Activated naive CD4-positive, alpha-beta T cell treated with anti-CD3 and anti-CD28 coated beads, Interleukin-2, amount 50 U/mL, for 16 hours (primary cell): ENCODE results near the gene LRP2.
A peak's percentile ranks its signal among the peaks of the same experiment; 100 is the strongest.
"Not testable (repeated sequence)": the region's sequence is repeated elsewhere in the genome, so short reads cannot be mapped to it uniquely, and the experiment has no call there.

Experiments used
- DNase-seq: peaks from one replicate; pipeline ENCODE4 v3.0.0-alpha.2; 2020

The LRP2 gene

DNA sequence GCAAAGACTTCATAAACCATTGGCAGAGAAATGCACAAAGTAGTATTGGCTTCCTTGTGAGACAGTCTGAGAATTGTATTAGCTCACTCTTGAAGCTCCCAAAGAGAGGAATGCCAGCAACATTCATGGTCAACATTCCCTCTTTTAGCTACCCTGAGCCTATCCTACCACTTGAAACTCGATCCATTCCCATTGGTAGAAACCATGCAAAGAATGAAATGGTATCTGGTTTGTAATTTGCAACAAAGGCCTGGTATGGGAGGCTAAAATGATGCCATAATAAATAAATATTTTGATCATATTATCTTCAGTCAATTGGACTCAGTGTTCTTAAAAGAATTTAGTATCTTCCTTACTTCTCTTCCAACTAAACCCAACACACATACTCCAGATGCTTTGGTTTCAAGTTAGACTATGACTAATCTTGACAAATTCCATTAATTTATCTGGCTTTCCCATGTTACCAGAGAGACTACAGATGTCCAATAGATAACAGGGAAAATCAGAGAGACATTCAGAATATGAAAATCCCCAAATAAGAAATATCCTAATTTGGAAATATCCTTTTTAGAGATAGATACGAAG, 190.1 kb downstream of the LRP2 start:
- no peak for DNase-seq

DNA sequence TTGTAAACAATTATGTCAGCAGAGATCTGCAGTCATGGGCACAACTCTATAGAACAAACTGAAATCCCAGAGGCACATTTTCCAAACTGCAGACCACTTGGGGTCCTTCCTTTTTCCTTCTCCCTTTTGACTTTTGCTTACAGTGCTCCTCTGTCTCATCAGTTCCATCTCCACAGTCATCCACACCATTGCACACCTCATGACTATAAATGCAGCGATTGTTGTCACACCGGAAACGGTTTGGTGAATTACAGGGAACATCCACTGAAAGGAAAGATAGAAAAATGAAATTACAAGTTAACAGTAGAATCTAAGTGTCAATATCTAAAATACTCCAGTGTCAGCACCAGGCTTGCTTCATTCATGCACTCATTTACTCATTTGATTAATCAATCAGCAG, 196.5 kb downstream of the LRP2 start:
- DNase-seq = no peak

DNA sequence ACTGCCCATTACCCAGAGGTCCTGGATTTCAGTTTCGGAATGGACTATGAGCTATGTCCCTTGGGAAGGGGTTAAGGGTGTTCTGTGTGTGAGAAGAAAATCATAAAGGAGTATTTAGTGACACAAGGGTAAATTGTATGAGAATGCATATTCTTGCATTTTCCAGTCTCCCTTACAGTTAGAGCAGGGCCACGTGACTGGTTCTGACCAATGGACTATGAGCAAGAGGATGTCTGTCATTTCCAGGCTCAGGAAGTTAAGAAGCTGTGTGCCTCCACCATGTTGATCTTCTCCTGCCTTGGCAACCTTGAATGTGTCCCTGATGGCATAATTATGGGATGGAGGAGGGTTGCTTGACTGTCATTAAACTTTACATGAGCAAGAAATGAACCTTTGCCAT, 198.0 kb downstream of the LRP2 start:
- DNase-seq = no peak

DNA sequence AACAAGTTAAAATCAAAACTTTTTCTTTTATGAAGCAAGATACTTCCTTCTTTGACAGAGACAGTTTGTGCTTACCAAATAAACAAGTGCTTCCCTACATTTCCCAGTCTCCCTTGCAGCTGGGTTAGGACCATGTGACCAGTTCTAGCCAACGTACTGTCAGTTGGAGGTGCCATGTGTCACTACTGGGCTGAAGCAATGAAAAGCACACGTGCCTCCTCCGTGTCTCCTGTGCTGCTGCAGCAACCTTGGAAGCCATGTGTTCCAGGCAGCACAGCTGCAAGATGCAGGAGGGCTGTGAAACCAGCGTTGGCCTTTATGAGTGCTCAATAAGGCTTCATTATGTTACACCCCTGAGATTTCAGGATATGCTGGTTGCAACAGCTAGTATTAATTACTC, 199.7 kb downstream of the LRP2 start:
- DNase-seq = no peak

DNA sequence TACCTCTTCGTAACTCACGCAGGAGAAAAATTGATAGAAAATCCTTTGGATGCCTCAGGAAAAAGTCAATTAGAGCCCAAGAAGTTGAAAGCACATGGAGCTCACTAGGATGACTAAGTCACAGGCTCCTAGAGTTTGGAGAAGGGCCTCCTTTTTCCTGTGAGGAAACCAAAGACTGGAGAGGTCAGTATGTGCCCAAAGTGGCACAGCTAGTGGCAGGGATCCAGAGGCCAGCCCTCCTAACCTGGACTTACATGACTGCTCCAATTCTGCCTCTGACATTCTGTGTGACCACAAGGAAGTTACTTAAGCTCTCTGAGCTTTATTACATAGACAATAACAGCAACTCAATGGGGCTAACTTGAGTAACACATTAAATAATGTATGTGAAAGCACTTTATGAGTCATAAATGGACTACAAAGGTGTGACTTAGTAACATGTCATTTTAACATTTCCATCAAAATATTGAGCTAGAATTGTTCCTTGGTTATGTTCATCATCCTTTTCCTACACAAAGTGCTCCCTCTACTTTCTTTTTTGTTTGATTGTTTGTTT, 201.3 kb downstream of the LRP2 start:
- no peak for DNase-seq

DNA sequence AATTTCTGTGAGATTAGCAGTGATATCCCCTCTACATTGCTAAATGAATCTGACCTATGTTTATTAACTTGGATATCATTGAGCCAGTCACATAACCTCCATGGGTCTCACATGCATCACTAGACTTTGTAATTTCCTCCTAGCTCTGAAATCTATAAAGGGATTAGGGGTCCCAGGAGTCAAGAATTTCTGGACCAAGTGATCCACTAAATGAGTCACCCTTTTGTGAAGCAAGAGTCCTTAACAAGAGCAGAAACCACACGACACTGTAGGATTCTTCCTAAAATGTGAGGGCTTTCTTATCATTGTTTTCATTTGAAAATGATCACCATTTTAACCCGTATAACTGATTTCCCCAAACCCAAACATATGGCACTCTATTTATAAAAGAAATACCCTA, 202.6 kb downstream of the LRP2 start:
- no peak for DNase-seq

DNA sequence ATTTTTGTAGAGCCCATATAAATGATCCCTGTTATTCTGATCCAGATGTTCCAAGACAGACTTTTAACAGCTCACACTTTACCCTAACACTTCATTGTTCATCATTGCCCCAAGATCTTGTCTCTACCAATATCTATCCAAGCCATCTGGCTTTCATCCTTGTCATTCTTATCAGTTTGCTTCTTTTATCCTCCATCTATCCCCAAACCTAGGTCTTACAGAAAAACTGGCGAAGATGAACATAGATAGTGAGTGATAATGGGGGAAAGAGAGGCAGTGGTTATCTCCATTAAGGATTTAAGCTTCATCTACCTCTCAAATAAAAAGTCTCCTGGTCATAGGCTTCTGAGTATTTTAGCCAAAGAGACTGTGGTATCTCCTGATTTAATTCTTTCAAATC, 203.5 kb downstream of the LRP2 start:
- no peak for DNase-seq

DNA sequence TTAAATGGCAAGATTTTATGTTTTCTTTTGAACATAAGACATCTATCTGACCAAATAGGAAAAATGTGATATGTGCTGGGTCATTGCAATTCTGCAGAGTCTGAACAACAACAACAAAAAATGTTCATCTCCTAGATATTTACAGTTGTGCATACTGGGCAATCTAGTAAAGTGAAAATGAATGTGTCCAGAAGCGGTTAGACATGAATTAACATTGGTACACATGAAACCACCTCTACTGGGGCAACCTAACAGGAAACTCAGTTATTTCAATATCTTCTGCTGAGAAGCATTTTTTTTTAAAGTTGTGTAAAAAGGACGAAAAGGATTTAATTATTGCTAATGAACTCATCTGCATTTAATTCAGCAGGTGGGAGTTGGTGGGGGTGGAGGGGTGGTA, 216.1 kb downstream of the LRP2 start:
- DNase-seq = no peak

DNA sequence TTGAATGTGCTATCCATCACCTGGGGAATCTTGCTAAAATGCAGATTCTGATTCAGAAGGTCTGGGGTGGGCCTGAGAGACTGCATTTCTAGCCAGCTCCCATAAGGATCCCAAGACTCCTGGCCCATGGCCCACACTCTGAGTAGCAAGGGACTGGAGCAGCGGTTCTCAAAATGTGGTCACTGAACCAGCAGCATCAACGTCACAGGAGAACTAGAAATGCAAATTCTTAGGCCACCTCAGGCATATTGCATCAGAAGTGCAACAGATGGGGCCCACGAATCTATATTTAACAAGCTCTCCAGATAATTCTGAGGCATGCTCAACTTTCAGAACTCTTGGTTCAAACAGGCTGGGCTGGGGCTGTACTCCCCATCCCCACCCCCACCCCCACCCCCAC, 218.3 kb downstream of the LRP2 start:
- no peak for DNase-seq

DNA sequence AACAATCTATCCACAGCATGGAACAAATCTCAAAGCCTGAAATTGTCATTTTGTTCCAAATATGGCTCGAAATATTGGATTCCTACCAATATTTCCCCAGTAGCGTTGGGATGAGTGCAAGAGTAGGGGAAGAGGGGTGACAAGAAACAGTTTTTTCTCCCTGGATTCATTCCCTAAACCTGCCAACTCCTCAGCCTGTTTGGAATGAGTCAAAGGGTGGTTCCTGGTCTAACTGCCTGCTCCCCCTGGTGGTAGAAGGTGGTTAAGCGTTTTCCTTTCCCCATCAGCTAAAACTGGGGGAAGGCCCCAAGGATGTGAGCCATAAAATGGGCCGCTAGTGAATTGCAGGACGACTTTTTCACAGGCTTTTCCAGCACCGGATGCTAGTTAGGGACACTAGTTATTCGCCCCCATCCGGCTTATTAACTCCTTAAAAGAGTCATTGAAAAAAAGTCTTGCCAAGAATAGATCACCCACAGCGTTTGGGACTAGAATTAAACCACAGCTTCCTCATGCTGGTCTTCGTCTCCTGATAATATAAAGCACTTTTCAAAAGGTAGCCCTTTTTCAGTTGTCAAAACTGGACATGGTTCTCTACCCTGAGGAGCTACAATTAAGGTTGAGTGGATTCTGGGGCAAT, 220.5 kb downstream of the LRP2 start:
- DNase-seq = peak; percentile 52

DNA sequence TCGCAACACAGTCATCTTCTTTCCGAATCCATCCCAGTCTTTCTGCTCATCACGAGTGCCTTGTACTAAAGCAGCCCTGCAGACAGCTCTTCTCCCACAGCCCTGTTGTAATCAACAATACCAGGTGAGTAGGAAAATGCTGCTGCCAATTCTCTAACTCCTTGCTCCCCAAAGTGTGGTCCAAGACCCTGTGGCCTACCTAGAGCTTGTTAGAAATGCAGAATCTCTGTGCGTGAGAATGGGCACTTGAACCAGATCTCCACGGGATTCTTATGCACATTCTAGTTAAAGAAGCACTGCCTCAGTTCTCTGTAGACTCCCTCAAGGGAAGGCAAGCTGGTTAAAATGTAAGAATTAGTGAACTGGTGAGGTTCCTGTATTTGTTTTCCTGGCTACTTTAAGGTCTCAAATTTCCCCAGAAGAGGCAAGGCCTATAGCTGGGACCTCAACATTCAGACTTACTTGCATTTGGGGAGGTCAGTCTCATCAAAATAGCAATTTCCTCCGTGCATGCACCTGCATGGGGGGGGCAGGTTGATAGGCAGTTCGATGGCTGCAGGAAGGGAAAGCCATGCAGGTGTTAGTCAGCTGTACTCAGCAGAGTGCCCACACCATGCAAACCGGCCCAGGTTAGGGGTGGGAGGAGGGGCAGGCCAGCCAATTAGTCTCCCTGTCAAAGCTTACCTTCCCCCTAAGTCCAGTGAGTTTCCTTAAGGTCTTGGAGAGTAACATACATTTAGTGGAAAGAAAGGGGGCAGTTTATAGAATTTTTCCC, 222.2 kb downstream of the LRP2 start:
- DNase-seq = no peak

DNA sequence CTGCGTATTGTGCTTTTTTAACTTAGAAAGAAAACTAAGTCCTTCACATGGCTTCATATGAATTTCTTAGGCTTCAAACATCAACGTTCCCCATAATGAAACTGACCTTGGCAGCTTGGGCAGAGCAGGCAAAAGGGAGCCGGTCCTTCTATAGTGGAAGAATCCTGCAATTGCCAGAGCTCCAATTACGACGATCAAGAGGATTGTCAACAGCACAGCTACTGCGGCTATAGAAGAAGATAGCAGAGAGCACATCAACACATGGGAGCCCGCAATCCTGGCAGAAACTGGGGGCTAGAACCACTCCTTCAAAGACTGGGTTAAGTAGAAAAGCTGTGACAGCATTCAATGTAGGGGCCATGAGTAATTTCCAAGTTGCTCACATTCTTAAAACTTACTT, 223.2 kb downstream of the LRP2 start:
- no peak for DNase-seq

DNA sequence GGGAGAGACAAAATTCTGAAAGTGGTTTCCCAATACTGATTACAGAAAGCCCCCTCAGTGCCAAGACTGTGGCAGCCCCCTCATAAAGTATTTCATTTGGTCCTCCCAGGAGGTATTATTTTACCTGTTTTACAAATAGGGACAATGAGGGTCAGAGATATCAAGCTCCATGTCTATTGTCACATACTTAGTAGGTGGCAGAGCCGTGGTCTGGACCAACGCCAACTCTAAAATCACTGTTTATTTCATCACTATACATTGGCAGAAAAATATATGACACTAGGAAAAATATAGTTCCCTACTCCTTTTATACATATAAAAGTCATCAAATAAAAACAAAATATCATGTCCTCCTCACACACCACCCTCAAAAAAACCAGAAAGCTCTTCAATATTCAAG, 224.4 kb downstream of the LRP2 start:
- DNase-seq = no peak

DNA sequence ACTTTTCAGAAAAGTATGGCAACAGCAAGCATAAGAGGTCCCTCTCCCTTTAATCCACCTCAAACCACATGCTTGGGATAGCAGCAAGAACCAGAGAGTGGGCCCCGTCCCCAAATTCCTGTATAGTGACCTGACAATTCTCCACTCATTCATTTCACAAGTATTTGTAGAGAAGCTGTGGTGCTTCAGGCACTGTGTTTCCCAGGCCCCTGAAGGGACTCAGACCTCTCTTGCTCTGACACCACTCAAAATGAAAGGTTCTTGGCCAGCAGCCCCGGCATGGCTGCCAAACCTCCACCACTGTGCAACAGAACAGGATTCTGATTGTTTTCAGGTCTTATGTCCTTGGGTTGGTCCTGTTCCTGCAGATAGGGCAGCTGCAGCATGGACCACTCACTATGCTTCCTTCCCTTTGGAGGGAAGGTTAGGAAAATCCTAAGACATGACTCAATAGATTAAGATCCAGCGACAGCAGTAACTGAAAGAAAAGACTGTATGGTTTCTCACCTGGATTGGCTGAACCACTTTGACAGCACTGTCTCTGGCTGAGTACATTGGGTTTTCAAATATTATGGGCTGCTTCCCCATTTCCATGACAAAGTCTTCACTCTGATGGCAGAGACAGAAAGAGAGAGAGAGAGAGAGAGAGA, 225.3 kb downstream of the LRP2 start:
- no peak for DNase-seq

DNA sequence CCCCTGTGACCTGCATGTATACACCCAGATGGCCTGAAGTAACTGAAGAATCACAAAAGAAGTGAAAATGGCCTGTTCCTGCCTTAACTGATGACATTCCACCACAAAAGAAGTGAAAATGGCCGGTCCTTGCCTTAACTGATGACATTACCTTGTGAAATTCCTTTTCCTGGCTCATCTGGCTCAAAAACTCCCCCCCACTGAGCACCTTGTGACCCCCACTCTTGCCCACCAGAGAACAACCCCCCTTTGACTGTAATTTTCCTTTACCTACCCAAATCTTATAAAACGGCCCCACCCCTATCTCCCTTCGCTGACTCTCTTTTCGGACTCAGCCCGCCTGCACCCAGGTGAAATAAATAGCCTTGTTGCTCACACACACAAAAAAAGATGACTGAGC, 225.9 kb downstream of the LRP2 start:
- DNase-seq = not testable (repeated sequence)

DNA sequence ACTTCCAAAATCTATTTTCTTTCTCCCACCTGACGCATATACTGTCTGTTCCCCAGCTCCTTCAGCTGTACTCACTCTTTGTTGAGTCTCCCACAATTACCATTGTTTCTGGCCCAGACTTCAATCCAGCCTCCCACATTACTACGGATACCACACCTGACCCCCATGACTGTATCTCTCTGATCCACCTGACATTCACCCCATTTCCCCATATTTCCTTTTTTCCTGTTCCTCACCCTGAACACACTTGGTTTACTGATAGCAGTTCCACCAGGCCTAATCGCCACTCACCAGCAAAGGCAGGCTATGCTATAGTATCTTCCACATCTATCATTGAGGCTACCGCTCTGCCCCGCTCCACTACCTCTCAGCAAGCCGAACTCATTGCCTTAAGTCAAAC, 228.1 kb downstream of the LRP2 start:
- not testable (repeated sequence) for DNase-seq

DNA sequence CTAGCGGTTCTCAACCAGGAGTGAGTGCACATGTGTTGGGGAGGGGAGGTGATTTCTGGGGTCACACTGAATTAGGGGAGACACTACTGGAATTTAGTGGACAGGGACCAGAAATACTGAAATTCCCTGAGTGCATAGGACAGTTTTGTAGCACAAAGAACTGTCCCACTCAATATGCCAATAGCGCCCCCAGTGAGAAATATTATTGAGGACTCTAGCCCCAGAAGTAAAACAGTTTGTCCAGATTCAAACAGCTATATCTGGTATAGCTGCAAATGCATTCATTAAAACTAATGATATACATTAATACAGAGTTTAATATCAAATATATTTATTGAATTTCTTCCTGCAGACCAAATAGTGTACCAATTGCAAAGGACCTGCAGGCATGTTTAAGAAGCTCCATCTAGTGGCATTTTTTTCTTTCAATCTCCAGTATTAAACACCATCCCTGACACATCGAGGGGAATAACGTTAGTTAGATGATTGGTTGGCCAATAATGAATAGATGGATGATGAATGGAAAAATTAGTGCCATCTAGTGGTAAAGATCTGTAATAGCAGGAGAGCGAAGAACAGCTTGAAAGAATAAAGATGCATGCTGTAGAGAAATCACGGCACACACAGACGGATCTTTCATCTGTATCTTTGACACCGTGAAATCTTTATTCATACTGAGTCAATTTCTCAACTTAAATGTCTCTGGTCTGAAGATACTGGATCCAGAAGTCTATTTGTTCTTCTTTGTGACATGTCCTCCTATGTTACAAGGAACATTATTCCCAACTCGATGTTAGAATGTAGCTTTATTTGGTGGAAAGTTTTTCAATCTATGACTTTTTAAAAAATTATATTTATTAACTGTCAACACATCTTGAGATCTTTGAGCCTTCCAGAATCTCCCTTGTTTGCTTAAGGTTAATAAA, 230.5 kb downstream of the LRP2 start:
- no peak for DNase-seq

DNA sequence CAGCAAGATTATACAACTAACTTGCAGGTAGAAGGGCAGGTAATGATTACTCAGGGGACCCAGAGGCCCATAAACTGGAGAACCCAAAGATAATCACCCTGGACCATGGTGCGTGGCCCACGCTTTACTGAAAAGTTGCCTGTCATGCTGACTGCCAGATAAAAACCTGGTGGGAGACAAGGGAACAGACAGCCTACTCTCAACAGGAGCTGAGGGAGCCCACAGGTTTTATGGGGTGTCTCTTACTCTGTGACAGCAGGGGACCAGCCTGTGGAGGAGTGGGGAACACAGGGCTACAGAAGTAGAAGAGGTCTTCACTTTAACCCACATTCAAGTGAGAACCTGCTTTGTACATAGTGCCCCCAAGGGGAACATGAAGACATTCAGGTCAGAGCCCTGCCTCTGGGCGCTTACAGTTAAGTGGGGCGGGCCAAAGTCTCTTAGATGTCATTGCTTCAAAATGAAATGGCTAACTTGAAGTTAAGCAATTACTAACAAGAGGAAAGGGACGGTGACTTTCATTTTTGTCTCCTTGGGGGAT, 232.6 kb downstream of the LRP2 start:
- DNase-seq = no peak

DNA sequence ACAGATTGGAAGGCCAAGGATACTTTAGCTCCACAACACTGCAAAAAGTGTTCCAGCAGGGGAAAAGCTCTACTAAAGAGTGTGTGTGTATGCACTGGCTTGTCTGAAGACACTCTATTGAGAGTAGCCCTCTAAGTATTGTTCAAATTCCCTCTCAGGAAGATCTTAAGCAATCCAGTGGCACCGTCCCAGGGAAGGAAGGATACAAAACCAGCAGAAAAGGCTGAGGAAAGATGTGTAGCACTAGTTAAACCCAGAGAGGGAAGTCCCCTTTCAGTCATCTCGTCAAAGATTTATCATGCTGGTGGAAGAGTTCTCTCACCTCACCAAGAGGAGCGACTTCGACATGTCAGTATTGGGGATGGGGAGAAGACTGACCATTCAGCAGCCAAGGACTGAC, 242.5 kb downstream of the LRP2 start:
- DNase-seq = no peak

DNA sequence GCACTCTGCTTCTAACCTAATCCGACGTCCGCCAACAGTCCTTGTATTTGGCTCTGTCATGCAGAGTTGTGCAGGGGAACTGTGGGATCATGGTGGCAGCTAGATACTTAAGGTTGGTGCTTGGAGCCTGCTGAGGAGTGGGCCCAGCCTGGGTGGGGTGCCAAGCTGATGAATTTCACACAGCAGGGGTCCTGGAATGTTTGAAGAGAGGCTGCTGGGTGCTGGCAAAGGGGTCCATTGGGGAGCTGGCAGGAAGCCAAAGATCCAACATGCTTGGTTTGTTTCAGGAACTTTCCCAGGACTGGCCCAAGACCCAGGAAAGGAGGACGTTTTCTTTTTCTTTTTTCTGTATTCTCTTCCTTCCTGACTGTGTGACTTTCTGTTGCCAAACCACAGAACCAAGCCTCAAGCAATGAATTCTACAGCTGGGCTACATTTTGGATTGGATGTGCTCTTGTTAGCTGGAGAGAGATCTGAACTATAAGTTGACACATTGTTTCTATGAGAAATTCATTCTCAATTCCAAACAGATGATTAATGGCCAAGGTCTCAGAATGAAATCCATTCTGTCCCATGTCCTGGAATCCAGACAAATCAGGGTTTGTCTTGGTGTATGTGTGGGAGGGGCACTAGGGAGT, 243.1 kb downstream of the LRP2 start:
- DNase-seq = no peak

DNA sequence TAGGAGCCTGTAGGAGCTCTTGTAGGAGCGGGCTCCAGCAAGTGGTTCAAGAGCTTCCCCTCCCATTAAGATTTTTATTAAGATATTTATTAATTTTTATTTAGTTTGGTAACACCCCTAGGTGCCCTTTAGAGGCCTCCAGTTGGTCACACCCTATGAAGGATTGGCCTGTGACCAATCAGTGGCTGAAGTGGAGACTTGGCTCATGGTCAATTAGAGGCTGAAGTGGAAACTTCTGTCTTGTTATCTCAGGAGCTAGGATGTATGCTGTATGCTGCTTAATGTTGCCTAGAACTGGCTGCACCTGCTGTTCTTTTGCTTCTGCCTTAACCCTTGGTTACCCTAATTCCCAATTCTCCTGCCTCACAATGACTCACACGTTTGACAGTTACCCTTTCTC, 244.3 kb downstream of the LRP2 start:
- no peak for DNase-seq

DNA sequence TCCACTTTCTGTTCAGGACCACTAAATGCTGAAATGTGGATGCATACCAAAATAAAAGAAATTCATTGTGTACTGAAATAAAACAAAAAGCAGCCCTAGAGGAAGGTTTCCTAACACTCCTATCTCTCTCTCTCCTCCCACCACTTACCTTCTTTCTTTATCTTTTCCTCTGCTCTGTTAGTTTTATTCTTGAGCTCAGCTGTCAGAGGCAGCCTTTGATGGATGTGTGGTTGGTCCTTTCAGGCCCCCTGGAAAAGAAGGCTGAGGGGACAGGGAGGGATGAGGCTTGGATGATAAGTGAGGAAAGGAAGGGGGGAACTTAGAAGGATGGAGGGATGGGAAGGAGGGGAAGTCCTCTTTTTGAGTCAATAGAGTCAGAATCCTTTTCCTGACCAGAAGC, 245.3 kb downstream of the LRP2 start:
- DNase-seq = no peak
